ENCODE measurements around the gene SLC43A1.

DNA sequence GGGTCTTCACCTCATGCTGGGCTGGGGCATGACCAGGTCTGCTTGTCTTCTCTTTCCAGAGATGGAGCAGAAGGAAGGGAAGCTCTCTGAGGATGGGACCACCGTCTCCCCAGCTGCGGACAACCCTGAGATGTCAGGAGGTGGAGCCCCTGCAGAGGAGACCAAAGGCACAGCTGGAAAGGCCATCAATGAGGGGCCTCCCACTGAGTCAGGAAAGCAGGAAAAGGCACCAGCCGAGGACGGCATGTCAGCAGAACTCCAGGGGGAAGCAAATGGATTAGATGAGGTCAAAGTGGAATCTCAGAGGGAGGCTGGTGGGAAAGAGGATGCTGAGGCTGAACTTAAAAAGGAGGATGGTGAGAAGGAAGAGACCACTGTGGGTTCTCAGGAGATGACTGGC, 27.1 kb upstream of the SLC43A1 start:
- TF ChIP-seq POLR2A (IDR thresholded peaks at IDR 0.05) = no peak
- TF ChIP-seq, protein P1, sequence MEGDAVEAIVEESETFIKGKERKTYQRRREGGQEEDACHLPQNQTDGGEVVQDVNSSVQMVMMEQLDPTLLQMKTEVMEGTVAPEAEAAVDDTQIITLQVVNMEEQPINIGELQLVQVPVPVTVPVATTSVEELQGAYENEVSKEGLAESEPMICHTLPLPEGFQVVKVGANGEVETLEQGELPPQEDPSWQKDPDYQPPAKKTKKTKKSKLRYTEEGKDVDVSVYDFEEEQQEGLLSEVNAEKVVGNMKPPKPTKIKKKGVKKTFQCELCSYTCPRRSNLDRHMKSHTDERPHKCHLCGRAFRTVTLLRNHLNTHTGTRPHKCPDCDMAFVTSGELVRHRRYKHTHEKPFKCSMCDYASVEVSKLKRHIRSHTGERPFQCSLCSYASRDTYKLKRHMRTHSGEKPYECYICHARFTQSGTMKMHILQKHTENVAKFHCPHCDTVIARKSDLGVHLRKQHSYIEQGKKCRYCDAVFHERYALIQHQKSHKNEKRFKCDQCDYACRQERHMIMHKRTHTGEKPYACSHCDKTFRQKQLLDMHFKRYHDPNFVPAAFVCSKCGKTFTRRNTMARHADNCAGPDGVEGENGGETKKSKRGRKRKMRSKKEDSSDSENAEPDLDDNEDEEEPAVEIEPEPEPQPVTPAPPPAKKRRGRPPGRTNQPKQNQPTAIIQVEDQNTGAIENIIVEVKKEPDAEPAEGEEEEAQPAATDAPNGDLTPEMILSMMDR (IDR thresholded peaks at IDR 0.05) = no peak
- TF ChIP-seq EP300 (IDR thresholded peaks at IDR 0.05) = no peak
- TF ChIP-seq POLR2AphosphoS5 (IDR thresholded peaks at IDR 0.05) = no peak
